GM21786 (cell line): Measurements from ENCODE around the gene TMEM132D.

Experiments used
- ATAC-seq: cut with Tn5 transposase; IDR thresholded peaks from one replicate; pipeline ENCODE4 v1.9.1; 2021; ENCODE audit not compliant: unreplicated experiment

Gene TMEM132D

GRCh38 chr12:129750421-129750820, 153.4 kb downstream of the TMEM132D start:
- ATAC-seq: no peak

- no peak for ATAC-seq
These were observed 157.5 kb downstream of the TMEM132D start for GRCh38 chr12:129746318-129746717.

GRCh38 chr12:129729170-129729569, 174.7 kb downstream of the TMEM132D start:
- ATAC-seq: no peak

GRCh38 chr12:129727100-129727499, 176.7 kb downstream of the TMEM132D start:
- ATAC-seq: no peak

- no peak for ATAC-seq
These were observed 180.6 kb downstream of the TMEM132D start for GRCh38 chr12:129723260-129723659.

GRCh38 chr12:129720618-129721017, 183.2 kb downstream of the TMEM132D start:
- ATAC-seq: no peak

GRCh38 chr12:129719416-129719815, 184.4 kb downstream of the TMEM132D start:
- no peak for ATAC-seq

GRCh38 chr12:129717438-129717837, 186.4 kb downstream of the TMEM132D start:
- ATAC-seq: no peak

GRCh38 chr12:129716825-129717224, 187.0 kb downstream of the TMEM132D start:
- ATAC-seq: no peak

- ATAC-seq: no peak
These were observed 197.1 kb downstream of the TMEM132D start for GRCh38 chr12:129706716-129707115.

GRCh38 chr12:129704232-129704830, 199.5 kb downstream of the TMEM132D start:
- ATAC-seq: no peak

GRCh38 chr12:129701631-129702101, 202.2 kb downstream of the TMEM132D start:
- ATAC-seq: no peak

- ATAC-seq: no peak
These were observed 203.8 kb downstream of the TMEM132D start for GRCh38 chr12:129700036-129700435.

- ATAC-seq: no peak
These were observed 206.9 kb downstream of the TMEM132D start for GRCh38 chr12:129696926-129697325.

- ATAC-seq: no peak
These were observed 207.4 kb downstream of the TMEM132D start for GRCh38 chr12:129696405-129696804.

- ATAC-seq: no peak
These were observed 210.1 kb downstream of the TMEM132D start for GRCh38 chr12:129693731-129694130.

GRCh38 chr12:129687731-129688130, 216.1 kb downstream of the TMEM132D start:
- ATAC-seq: no peak

- ATAC-seq: no peak
These were observed 222.0 kb downstream of the TMEM132D start for GRCh38 chr12:129681830-129682229.

- no peak for ATAC-seq
These were observed 222.7 kb downstream of the TMEM132D start for GRCh38 chr12:129681151-129681550.

- ATAC-seq: no peak
These were observed 227.4 kb downstream of the TMEM132D start for GRCh38 chr12:129676411-129676810.

GRCh38 chr12:129675947-129676346, 227.9 kb downstream of the TMEM132D start:
- no peak for ATAC-seq

GRCh38 chr12:129675496-129675895, 228.3 kb downstream of the TMEM132D start:
- no peak for ATAC-seq

GRCh38 chr12:129673806-129674205, 230.0 kb downstream of the TMEM132D start:
- ATAC-seq: no peak
